ENCODE data around the gene WDR53.
"Not testable (repeated sequence)": the region's sequence is repeated elsewhere in the genome, so short reads cannot be mapped to it uniquely, and the experiment has no call there.

The WDR53 gene

GRCh38 chr3:196599734-196600128 lies 31.4 kb upstream of the WDR53 start:
- Histone ChIP-seq H3K9ac (ENCODE audit: low read depth, low read length) (no peak overlapping the region), H3K36me3 (ENCODE audit: control insufficient read depth, insufficient read depth, low read length) (no peaks in the 10 kb centered on the region), H3K4me3 (ENCODE audit: low read depth, low read length) (no peak overlapping the region), H3K27me3 (ENCODE audit: control insufficient read depth, insufficient read depth, low read length) (no peaks in the 10 kb centered on the region), H3K9me3 (ENCODE audit: control insufficient read depth, insufficient read depth, low read length) (no peaks in the 10 kb centered on the region), H3K4me1 (ENCODE audit: control insufficient read depth, insufficient read depth, low read length) (no peaks in the 10 kb centered on the region)

GRCh38 chr3:196597971-196598733 lies 29.8 kb upstream of the WDR53 start:
- H3K36me3 ChIP-seq (ENCODE audit: control insufficient read depth, insufficient read depth, low read length) = not testable (repeated sequence)

GRCh38 chr3:196596355-196596754 lies 28.0 kb upstream of the WDR53 start:
- Histone ChIP-seq H3K36me3 (ENCODE audit: control insufficient read depth, insufficient read depth, low read length) (no peaks in the 10 kb centered on the region), H3K4me3 (ENCODE audit: low read depth, low read length) (no peak overlapping the region), H3K9me3 (ENCODE audit: control insufficient read depth, insufficient read depth, low read length) (no peaks in the 10 kb centered on the region), H3K9ac (ENCODE audit: low read depth, low read length) (no peak overlapping the region), H3K27me3 (ENCODE audit: control insufficient read depth, insufficient read depth, low read length) (no peaks in the 10 kb centered on the region), H3K4me1 (ENCODE audit: control insufficient read depth, insufficient read depth, low read length) (no peaks in the 10 kb centered on the region)

More at GRCh38 chr3:196597971-196598733, 29.8 kb upstream of the WDR53 start:
- not testable (repeated sequence) for H3K4me1 ChIP-seq (ENCODE audit: control insufficient read depth, insufficient read depth, low read length); H3K9ac ChIP-seq (ENCODE audit: low read depth, low read length); H3K9me3 ChIP-seq (ENCODE audit: control insufficient read depth, insufficient read depth, low read length); H3K27me3 ChIP-seq (ENCODE audit: control insufficient read depth, insufficient read depth, low read length); H3K4me3 ChIP-seq (ENCODE audit: low read depth, low read length)

GRCh38 chr3:196590279-196590678 lies 21.9 kb upstream of the WDR53 start:
- no peaks in the 10 kb centered on the region for H3K9me3 ChIP-seq (ENCODE audit: control insufficient read depth, insufficient read depth, low read length)
- no peaks in the 10 kb centered on the region for H3K36me3 ChIP-seq (ENCODE audit: control insufficient read depth, insufficient read depth, low read length)
- H3K4me3 ChIP-seq (ENCODE audit: low read depth, low read length) = no peak overlapping the region
- H3K9ac ChIP-seq (ENCODE audit: low read depth, low read length) = no peak overlapping the region
- no peaks in the 10 kb centered on the region for H3K27me3 ChIP-seq (ENCODE audit: control insufficient read depth, insufficient read depth, low read length)
- peaks cover 4% of the 10 kb centered on the region for H3K4me1 ChIP-seq (ENCODE audit: control insufficient read depth, insufficient read depth, low read length)

GRCh38 chr3:196585044-196585757 lies 16.8 kb upstream of the WDR53 start:
- Histone ChIP-seq H3K36me3 (ENCODE audit: control insufficient read depth, insufficient read depth, low read length) (peaks cover 3% of the 10 kb centered on the region), H3K27me3 (ENCODE audit: control insufficient read depth, insufficient read depth, low read length) (no peaks in the 10 kb centered on the region), H3K9me3 (ENCODE audit: control insufficient read depth, insufficient read depth, low read length) (no peaks in the 10 kb centered on the region), H3K9ac (ENCODE audit: low read depth, low read length) (no peak overlapping the region), H3K4me3 (ENCODE audit: low read depth, low read length) (no peak overlapping the region), H3K4me1 (ENCODE audit: control insufficient read depth, insufficient read depth, low read length) (peaks cover 4% of the 10 kb centered on the region)

- H3K9ac ChIP-seq (ENCODE audit: low read depth, low read length) = no peak overlapping the region
Measured at GRCh38 chr3:196572389-196572788, 4.0 kb upstream of the WDR53 start.

GRCh38 chr3:196570332-196570731 lies 2.0 kb upstream of the WDR53 start:
- not testable (repeated sequence) for H3K27me3 ChIP-seq (ENCODE audit: control insufficient read depth, insufficient read depth, low read length); H3K9me3 ChIP-seq (ENCODE audit: control insufficient read depth, insufficient read depth, low read length); H3K9ac ChIP-seq (ENCODE audit: low read depth, low read length); H3K36me3 ChIP-seq (ENCODE audit: control insufficient read depth, insufficient read depth, low read length); H3K4me1 ChIP-seq (ENCODE audit: control insufficient read depth, insufficient read depth, low read length)
- H3K4me3 ChIP-seq (ENCODE audit: low read depth, low read length) = peak overlapping the region; percentile 100

More at GRCh38 chr3:196572389-196572788, 4.0 kb upstream of the WDR53 start:
- H3K4me3 ChIP-seq (ENCODE audit: low read depth, low read length) = no peak overlapping the region
- no peaks in the 10 kb centered on the region for H3K27me3 ChIP-seq (ENCODE audit: control insufficient read depth, insufficient read depth, low read length)
- peaks cover 3% of the 10 kb centered on the region for H3K36me3 ChIP-seq (ENCODE audit: control insufficient read depth, insufficient read depth, low read length)
- no peaks in the 10 kb centered on the region for H3K9me3 ChIP-seq (ENCODE audit: control insufficient read depth, insufficient read depth, low read length)
- H3K4me1 ChIP-seq (ENCODE audit: control insufficient read depth, insufficient read depth, low read length) = peaks cover 6% of the 10 kb centered on the region

- no peaks in the 10 kb centered on the region for H3K27me3 ChIP-seq (ENCODE audit: control insufficient read depth, insufficient read depth, low read length)
- peak overlapping the region; percentile 100 for H3K4me3 ChIP-seq (ENCODE audit: low read depth, low read length)
- H3K36me3 ChIP-seq (ENCODE audit: control insufficient read depth, insufficient read depth, low read length) = peaks cover 6% of the 10 kb centered on the region
- H3K9ac ChIP-seq (ENCODE audit: low read depth, low read length) = peak overlapping the region; percentile 16
- H3K4me1 ChIP-seq (ENCODE audit: control insufficient read depth, insufficient read depth, low read length) = peaks cover 6% of the 10 kb centered on the region
- no peaks in the 10 kb centered on the region for H3K9me3 ChIP-seq (ENCODE audit: control insufficient read depth, insufficient read depth, low read length)
Measured at GRCh38 chr3:196569003-196569516, 706 bp upstream of the WDR53 start.

- H3K4me3 ChIP-seq (ENCODE audit: low read depth, low read length) = no peak overlapping the region
- no peaks in the 10 kb centered on the region for H3K27me3 ChIP-seq (ENCODE audit: control insufficient read depth, insufficient read depth, low read length)
- H3K36me3 ChIP-seq (ENCODE audit: control insufficient read depth, insufficient read depth, low read length) = peaks cover 6% of the 10 kb centered on the region
- no peak overlapping the region for H3K9ac ChIP-seq (ENCODE audit: low read depth, low read length)
- H3K9me3 ChIP-seq (ENCODE audit: control insufficient read depth, insufficient read depth, low read length) = no peaks in the 10 kb centered on the region
- H3K4me1 ChIP-seq (ENCODE audit: control insufficient read depth, insufficient read depth, low read length) = no peaks in the 10 kb centered on the region
Measured at GRCh38 chr3:196563721-196564225, 4.6 kb downstream of the WDR53 start.

- H3K27me3 ChIP-seq (ENCODE audit: control insufficient read depth, insufficient read depth, low read length) = no peaks in the 10 kb centered on the region
- H3K36me3 ChIP-seq (ENCODE audit: control insufficient read depth, insufficient read depth, low read length) = no peaks in the 10 kb centered on the region
- no peak overlapping the region for H3K4me3 ChIP-seq (ENCODE audit: low read depth, low read length)
- no peaks in the 10 kb centered on the region for H3K4me1 ChIP-seq (ENCODE audit: control insufficient read depth, insufficient read depth, low read length)
- no peaks in the 10 kb centered on the region for H3K9me3 ChIP-seq (ENCODE audit: control insufficient read depth, insufficient read depth, low read length)
- no peak overlapping the region for H3K9ac ChIP-seq (ENCODE audit: low read depth, low read length)
Measured at GRCh38 chr3:196559826-196560225, 8.5 kb downstream of the WDR53 start.

GRCh38 chr3:196558476-196558875 lies 9.9 kb downstream of the WDR53 start:
- H3K9me3 ChIP-seq (ENCODE audit: control insufficient read depth, insufficient read depth, low read length) = no peaks in the 10 kb centered on the region
- H3K9ac ChIP-seq (ENCODE audit: low read depth, low read length) = no peak overlapping the region
- H3K27me3 ChIP-seq (ENCODE audit: control insufficient read depth, insufficient read depth, low read length) = no peaks in the 10 kb centered on the region
- H3K4me3 ChIP-seq (ENCODE audit: low read depth, low read length) = no peak overlapping the region
- H3K4me1 ChIP-seq (ENCODE audit: control insufficient read depth, insufficient read depth, low read length) = no peaks in the 10 kb centered on the region
- H3K36me3 ChIP-seq (ENCODE audit: control insufficient read depth, insufficient read depth, low read length) = peaks cover 3% of the 10 kb centered on the region

- Histone ChIP-seq H3K9ac (ENCODE audit: low read depth, low read length) (peak overlapping the region; percentile 28), H3K27me3 (ENCODE audit: control insufficient read depth, insufficient read depth, low read length) (no peaks in the 10 kb centered on the region), H3K4me1 (ENCODE audit: control insufficient read depth, insufficient read depth, low read length) (no peaks in the 10 kb centered on the region), H3K9me3 (ENCODE audit: control insufficient read depth, insufficient read depth, low read length) (no peaks in the 10 kb centered on the region), H3K36me3 (ENCODE audit: control insufficient read depth, insufficient read depth, low read length) (peaks cover 3% of the 10 kb centered on the region), H3K4me3 (ENCODE audit: low read depth, low read length) (no peak overlapping the region)
Measured at GRCh38 chr3:196557236-196557635, 11.1 kb downstream of the WDR53 start.

Data from iPS-15b (cell line).